ENCODE data around the gene SLC12A6.
A peak's percentile ranks its signal among the peaks of the same experiment; 100 is the strongest.
"Not testable (repeated sequence)": the region's sequence is repeated elsewhere in the genome, so short reads cannot be mapped to it uniquely, and the experiment has no call there.

SLC12A6 gene

DNA sequence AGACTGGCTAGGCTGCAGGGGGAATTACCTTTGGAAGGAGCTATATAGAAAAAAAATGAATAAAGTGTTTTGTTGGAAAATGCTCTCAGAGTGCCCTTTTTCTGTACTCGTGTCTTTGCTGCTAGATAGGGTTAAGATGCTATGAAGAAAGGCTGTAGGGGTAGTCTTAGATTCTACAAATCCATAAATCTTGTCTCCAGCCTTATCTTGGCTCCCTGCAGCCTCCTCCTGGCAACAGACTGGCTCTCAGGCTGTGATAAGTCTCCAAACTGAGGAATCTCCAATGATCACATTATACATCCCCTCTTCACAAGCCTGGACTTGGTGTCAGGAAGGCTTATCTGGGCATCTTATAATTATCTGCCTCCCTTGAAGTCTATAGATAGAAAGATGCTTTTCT, 20.1 kb upstream of the SLC12A6 start:
- no peak for DNase-seq (ENCODE audit: low read depth, low spot score)

DNA sequence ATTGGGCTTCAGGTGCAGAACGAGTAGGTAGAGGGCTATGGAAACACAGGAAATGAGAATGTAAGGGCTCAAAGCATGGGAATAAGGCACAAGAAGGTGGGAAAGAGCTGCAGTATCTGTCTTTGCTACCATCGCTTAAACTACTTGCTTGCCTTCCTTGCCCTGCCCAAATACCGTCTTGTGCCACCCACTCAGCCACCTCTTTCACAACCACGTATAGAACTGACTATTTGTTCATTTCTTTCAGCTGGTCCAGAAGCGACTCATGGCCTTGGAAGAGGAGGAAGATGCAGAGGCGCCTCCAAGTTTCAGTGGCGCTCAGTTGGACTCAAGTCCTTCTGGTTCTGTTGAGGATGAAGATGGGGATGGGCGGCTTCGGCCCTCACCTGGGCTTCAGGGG, 17.7 kb upstream of the SLC12A6 start:
- no peak for DNase-seq (ENCODE audit: low read depth, low spot score)

DNA sequence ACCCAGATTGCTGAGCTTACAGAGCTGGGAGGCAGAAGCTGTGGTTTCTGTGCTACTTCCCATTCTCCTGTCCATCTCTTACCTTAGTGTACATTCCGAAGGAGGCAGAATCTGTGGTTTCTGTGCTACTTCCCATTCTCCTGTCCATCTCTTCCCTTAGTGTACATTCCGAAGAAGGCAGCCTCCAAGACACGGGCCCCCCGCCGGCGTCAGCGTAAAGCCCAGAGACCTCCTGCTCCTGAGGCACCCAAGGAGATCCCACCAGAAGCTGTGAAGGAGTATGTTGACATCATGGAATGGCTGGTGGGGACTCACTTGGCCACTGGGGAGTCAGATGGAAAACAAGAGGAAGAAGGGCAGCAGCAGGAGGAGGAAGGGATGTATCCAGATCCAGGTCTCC, 16.7 kb upstream of the SLC12A6 start:
- no peak for DNase-seq (ENCODE audit: low read depth, low spot score)

DNA sequence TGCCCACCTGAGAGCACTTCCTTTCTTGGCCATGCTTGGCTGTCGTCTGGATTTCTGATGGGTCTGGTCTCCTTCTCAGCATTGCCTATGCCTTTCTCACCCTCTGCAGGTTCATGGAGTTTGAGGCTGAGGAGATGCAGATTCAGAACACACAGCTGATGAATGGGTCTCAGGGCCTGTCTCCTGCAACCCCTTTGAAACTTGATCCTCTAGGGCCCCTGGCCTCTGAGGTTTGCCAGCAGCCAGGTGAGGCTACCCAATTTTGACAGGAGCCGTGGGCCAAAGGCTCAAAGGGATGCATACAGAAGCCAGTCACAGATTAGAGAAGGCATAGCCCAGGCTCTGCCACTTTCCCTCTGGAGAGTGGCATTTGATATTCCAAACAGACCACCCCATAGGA, 16.0 kb upstream of the SLC12A6 start:
- DNase-seq (ENCODE audit: low read depth, low spot score): no peak

DNA sequence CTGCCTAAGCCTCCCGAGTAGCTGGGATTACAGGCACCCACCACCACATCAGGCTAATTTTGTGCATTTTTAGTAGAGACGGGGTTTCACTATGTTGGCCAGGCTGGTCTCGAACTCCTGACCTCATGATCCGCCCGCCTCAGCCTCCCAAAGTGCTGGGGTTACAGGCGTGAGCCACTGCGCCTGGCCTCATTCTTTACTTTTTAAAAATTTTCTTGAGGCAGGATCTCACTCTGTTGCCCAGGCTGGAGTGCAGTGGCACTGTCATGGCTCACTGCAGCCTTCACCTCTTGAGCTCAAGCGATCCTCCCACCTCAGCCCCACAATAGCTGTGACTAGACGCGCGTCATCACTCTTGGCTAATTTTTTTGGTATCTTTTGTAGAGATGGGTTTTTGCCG, 15.4 kb upstream of the SLC12A6 start:
- DNase-seq (ENCODE audit: low read depth, low spot score): not testable (repeated sequence)

DNA sequence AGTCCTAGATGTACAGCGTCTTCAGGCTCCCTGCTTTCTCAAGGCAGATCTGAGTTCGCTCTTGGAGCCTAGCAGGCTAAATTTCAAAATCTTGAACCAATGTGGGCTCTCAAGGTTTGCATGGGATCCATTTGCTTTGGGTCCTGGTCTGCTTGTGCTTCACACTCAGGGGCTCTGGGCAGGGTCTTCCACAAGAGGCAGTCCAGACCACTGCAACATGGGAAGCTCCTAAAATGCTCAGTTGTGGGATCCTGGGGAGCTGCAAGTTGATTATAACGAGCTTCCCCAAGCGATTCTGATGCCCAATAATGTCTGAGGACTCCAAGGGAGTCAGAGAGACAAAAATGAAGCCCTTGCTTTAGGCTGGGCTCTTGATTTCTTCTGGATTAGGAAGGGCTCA, 12.2 kb upstream of the SLC12A6 start:
- DNase-seq (ENCODE audit: low read depth, low spot score): no peak

DNA sequence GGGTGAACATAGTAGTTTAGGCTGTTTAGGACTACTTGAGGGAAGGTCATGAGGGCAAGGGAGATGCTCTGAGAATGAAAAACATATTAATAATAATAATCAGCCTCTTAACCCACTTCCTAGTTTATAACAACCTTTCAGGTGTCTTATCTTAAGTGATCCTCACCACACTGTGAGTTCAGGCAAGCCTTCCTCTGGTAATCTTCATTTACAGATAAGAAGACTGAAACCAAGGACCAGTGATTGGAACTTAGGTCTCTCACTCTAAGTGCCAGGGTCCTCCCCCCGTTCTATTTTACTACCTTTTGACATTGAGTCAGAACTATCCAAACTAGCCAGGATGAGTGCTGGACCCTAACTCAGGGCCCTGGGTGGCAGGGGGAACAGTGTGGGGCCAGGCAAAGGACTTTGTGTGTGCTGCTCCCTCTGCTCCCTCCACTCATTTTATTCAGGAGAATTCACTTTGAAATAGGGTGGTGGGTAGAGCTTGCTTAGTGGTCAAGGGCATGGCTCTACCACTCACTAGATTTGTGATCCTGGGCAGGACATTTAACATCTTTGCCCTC, 11.2 kb upstream of the SLC12A6 start:
- DNase-seq (ENCODE audit: low read depth, low spot score): no peak

DNA sequence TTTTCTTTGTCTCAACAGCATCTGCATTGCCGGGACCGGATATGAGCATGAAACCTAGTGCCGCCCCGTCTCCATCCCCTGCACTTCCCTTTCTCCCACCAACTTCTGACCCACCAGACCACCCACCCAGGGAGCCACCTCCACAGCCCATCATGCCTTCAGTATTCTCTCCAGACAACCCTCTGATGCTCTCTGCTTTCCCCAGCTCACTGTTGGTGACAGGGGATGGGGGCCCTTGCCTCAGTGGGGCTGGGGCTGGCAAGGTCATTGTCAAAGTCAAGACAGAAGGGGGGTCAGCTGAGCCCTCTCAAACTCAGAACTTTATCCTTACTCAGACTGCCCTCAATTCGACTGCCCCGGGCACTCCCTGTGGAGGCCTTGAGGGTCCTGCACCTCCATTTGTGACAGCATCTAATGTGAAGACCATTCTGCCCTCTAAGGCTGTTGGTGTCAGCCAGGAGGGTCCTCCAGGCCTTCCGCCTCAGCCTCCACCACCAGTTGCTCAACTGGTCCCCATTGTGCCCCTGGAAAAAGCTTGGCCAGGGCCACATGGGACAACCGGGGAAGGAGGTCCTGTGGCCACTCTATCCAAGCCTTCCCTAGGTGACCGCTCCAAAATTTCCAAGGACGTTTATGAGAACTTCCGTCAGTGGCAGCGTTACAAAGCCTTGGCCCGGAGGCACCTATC, 10.5 kb upstream of the SLC12A6 start:
- no peak for DNase-seq (ENCODE audit: low read depth, low spot score)

DNA sequence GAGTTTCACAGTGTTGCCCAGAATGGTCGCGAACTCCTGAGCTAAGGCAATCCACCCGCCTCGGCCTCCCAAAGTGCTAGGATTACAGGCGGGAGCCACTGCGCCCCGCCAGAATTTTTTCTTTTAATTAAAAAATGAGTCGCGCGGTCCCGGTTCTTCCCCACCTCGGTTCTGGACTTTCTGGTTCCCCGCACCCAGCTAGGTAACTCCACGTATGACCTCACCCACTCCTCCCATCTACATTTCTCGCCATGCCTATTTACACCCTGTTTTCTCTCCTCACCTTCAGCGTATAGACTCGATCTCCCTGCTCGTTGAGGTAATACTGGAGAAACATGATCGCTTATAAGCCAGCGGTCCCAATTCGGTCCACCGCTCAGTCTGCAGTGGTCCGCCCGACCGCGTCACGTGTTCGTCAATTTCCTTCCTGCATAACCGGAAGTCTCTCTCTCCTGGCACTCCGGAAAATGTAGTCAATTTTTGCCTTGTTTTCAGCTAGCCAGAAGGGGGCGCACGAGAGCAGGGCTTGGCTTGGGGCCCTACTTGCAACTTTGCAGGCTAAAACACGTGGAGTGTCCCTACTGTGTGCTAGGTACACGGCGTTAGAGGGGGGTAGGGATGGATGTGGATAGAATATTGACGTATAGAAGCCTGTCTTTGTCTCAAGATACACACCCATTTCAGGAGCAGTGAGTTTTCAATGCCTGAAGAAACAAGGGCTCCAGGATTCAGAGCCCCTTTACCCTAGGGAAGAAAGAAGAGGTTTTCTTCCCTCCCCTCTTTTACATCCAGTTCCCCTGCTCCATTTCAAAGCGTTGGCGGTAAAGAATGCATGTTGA, 5.4 kb upstream of the SLC12A6 start, which contains the start of the genes NOP10 and NUTM1:
NOP10 (minus strand) TSS at position 400 of the 839 bp plus-strand sequence; CDS start at position 337, 63 bp downstream.
NUTM1 (plus strand) TSS at position 579 of the 839 bp plus-strand sequence. CDS start 382 bp downstream, outside the sequence.
- peak; percentile 83 for DNase-seq (ENCODE audit: low read depth, low spot score)

DNA sequence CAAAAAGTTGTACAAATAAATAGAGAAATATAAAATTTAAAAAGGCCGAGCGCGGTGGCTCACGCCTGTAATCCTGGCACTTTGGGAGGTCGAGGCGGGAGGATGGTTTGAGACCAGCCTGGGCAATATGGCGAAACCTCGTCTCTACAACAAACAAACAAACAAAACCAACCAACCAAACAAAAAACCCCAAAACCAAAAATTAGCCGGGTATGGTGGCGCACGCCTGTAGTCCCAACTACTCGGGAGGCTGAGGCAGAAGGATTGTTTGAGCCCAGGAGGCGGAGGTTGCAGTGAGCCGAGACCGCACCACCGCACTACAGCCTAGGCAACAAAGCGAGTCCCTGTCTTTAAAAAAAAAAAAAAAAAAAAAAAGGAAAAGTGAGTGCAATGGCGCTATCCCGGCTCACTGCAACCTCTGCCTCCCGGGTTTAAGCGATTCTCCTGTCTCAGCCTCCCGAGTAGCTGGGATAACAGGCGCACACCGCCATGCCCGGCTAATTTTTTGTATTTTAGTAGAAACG, 4.7 kb upstream of the SLC12A6 start:
- not testable (repeated sequence) for DNase-seq (ENCODE audit: low read depth, low spot score)

DNA sequence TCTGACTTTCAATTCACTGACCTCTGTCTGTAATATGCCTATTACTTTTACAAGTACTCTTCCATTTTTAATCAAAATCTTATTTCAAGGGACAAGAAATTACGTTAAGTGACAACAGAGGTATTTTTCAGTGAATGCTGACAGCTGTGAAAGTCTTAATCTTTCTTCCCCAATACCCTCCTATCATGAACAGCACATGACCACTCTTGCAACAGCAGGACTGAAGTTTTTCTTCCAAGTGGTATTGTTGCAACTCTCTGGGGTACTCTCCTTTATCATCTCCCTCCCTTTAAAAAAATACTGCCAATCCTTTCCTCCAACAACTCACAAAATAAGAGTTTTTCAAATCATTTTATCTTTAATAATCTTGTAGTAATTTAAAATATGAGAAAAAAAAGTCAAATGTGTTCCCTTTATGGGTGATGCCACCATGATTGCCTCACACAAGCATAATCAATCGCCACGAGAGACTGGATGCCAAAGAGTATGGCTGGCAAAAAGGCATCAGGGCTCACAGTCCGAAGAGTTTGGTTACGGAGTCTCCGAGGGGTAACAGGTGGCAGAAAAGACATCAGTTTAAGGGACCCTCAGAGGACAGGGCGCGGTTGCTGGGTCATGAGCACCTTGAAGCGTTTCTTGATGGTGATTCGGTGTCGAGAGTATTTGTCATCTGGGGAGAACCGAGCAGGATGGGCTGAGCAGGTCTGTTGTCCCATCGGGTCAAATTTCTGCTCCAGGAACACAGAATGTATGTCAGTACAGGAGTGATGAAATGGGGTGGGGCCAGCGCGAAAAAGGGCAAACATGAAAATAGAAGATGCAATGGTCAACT, 4.0 kb upstream of the SLC12A6 start:
- no peak for DNase-seq (ENCODE audit: low read depth, low spot score)

DNA sequence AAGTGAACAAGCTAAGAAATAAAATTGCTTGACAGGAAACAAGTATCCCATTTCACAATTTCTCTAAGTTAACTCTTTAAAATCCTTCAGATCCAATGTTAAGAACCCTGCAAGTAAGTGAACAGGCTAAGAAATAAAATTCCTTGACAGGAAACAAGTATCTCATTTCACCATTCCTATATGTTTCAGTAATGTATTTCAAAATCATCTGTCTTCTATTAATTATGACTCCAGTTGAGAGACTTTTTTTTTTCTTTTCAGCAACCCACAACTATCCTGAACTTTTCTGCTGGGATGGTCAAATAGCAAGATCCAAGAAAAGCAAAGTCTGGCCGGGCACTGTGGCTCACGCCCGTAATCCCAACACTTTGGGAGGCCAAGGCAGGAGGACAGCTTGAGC, 2.4 kb upstream of the SLC12A6 start:
- no peak for DNase-seq (ENCODE audit: low read depth, low spot score)

DNA sequence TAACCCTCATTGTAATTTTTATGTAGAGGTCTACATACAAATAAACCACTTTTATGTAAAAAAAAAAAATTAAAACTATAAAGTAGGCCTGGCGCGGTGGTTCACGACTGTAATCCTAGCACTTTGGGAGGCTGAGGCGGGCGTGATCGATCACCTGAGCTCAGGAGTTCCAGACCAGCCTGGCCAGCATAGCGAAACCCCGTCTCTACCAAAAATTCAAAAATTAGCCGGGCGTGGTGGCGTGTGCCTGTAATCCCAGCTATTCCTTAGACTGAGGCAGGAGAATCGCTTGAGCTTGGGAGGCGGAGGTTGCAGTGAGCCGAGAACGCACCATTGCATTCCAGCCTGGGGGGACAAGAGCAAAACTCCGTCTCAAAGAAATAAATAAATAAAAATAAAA, 766 bp upstream of the SLC12A6 start:
- DNase-seq (ENCODE audit: low read depth, low spot score): no peak

DNA sequence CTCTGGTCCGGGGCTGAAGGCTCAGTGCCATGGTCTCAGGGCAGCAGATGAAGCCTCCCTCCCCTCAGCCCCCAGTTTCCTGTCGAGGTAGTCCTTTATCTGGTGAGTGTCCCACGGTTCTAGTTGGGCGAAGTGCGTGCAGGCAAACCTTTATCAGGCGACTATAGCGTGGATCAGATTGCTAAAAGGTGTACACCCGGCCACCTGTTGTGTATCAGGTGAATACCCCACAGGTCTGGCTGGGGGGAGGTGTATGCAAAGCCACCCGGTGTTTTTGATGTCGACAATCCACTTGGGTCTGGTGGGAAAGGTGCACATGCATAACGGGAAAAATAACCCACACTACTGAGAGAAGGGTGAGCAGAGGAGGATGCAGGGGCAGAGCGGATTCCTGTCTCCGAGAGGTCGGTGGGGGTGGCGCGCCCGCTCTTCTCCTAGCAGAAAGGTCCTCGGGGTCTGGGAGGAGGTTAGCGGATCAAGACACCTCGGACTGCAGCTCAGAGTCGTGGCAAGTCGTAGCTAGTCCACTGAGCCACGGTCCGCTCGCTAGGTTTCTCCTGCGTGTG, 507 bp downstream of the SLC12A6 start:
- no peak for DNase-seq (ENCODE audit: low read depth, low spot score)

DNA sequence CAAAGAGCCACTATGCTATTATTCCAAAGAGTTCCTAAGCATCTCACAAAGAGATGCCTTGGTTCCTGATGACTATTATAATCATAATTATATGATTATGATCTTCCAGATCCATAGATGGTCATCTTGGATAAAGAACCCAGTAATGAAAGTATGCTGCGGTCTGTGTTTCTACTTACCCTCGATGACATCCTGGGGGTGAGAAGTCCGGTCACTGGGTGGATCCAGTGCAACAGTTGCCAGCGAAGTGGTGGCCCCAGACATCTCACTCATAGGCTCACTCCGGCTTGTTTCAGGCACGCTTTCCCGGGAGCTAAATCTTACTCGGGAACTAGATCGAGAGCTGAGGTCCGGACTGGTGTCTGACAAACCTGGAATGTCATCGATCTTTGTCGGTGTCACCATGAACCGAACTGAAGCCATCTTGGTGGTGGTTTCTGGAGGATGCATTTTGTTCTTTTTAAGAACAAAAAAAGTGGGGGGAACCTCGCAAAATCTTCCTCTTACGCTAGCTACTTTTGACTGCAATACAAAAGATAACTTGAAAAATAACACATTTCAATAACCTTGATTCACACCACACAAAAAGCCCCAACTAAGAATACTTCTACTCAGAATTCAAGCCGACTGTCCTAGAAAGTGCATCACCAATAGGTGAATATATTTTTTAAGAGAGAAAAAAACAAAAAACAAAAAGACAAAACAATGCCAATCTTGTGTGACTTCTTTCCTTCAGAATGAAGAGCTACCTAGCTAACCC, 1.2 kb downstream of the SLC12A6 start:
- DNase-seq (ENCODE audit: low read depth, low spot score): no peak

DNA sequence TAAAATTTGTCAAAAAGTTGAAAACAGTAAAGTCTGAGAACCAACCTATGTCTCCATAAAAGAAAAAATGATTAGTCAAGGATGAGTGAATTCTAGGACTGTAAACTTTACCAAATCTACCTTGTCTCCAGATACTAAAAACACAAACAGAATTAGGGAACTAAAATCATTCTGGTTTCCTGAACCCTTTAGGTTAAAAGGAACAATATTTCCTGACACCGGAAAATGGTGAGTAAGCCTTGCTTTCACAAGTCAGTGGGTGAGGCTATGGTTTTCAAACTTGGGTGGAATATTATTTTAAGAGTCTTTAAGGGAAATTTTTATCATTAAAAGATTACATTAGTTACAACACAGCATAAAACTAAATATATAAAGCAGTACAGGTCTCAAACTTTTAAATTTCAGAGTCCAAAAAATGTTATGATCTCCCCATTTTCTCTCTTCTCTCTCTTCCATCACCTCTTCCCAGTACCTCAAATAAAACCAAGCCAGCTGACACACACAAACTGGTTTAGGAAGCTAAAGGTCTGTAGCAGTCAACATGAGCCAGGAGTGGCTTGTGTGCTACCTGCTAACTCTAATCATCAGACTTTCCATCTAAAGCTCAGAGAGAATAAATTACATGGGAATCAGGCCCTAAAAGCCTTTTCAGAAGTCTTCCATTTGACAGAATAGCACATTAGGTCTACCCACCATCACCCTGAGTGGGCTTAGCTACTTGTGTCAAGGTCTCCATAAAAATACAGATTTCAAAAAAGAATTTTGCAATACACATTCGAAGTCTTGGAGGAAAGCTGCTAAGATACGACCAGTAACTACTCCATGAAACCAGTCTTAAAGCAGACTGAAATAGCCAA, 2.2 kb downstream of the SLC12A6 start:
- DNase-seq (ENCODE audit: low read depth, low spot score): no peak

DNA sequence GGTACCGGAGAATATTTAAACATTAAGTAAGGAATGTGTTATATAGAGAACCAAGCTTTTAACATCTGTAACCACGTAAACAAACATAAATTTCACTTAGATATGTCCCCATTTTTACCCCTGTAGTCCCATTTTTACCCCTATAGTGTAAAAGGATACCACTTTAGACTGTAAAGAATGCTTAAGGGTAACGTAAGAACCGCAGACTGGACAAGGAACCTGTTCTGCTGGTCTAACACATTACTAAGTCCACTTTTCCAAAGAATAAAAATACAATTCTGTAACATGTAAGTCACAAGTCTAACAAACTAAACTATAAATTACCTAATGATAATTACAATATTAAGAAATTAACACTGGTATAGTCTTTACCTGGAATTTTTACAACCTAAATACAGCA, 2.9 kb downstream of the SLC12A6 start:
- no peak for DNase-seq (ENCODE audit: low read depth, low spot score)

DNA sequence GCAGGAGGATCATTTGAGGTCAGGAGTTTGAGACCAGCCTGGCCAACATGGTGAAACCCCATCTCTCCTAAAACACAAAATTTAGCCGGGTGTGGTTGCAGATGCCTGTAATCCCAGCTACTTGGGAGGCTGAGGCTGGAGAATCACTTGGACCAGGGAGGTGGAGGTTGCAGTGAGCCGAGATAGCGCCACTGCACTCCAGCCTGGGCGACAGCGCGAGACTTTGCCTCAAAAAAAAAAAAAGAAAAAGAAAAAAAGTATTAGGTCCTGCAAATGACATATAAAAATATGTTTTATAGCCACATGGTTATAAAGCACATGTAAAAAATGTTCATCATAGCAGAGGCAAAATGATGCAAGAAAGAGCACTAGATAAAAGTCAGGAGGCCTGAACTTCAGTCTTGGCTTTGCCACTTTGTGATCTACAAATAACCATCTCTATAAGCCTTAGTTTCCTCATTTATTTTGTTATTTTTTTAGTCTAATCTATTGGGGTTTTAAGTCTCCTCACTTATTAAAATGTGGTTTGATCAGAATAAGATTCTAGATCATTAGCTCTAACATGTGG, 4.9 kb downstream of the SLC12A6 start:
- no peak for DNase-seq (ENCODE audit: low read depth, low spot score)

DNA sequence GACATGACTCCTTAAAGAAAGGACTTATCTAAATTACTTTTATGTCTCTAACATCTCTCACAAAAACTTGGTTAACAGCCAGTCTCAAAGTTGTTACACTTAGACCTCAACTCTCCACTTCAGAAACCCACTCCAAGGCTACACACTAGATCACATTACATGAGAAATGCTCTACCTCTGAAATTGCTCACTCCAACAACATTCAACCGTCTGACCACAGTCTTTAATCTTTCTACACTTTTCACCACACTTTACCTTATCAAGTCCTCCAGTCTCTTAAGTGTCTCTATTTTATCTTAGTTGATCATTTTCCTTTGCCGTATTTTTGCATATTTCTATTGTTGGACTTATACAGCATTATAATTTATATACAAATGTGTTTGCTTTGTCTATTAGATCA, 5.8 kb downstream of the SLC12A6 start:
- no peak for DNase-seq (ENCODE audit: low read depth, low spot score)
